HepG2 (cell line): ENCODE measurements around the gene PMFBP1. TPM values are rescaled to one million over a fixed set of nuclear protein-coding genes. Genes with fewer than 3 reads are reported as not detected.

ENCODE experiments used
- BCLAF1 ChIP-seq: fragments of 450-650 bp; IDR thresholded peaks from 2 replicates; pipeline ENCODE4 v1.6.1; 2017; ENCODE audit warnings: mild to moderate bottlenecking
- DNMT3B ChIP-seq: conservative IDR thresholded peaks from 2 replicates; pipeline ENCODE4 v1.6.1; 2016; ENCODE audit warnings: missing biosample characterization, control low read depth
- FOSL2 ChIP-seq: sonication (generic); formaldehyde crosslinking; IDR thresholded peaks from 2 replicates; pipeline ENCODE4 v1.4.0; 2020; ENCODE audit warnings: missing genetic modification reagents
- GATAD1 ChIP-seq: IDR thresholded peaks from 2 replicates; pipeline ENCODE4 v1.6.1; 2016; ENCODE audit warnings: missing genetic modification reagents, missing compliant biosample characterization
- HIC2 ChIP-seq: sonication (generic); formaldehyde crosslinking; IDR thresholded peaks from 2 replicates; pipeline ENCODE4 v1.9.0; 2022; ENCODE audit warnings: low read depth, missing genetic modification reagents
- KDM4B ChIP-seq: sonication (generic); formaldehyde crosslinking; IDR thresholded peaks from 2 replicates; pipeline ENCODE4 v1.4.0; 2020; ENCODE audit warnings: missing genetic modification reagents
- MYNN ChIP-seq: sonication (generic); formaldehyde crosslinking; IDR thresholded peaks from 2 replicates; pipeline ENCODE4 v1.4.0; 2020; ENCODE audit warnings: mild to moderate bottlenecking, low read depth, missing genetic modification reagents
- PBX2 ChIP-seq: IDR thresholded peaks from 2 replicates; pipeline ENCODE4 v1.6.1; 2016; ENCODE audit warnings: control low read depth
- PHF8 ChIP-seq: sonication (generic); formaldehyde crosslinking; IDR thresholded peaks from 2 replicates; pipeline ENCODE4 v1.5.0; 2020; ENCODE audit warnings: missing genetic modification reagents
- POLR2A ChIP-seq, 2 experiments: IDR thresholded peaks; 2 replicates each; pipeline ENCODE4 v1.6.1; 2011; ENCODE audit warnings: low read depth in 2 of 2, low read length in 2 of 2, mild to moderate bottlenecking in 1 of 2, moderate library complexity in 1 of 2; ENCODE audit not compliant: insufficient read depth in 1 of 2
- REST ChIP-seq, 2 experiments: IDR thresholded peaks; 2 replicates each; pipeline ENCODE4 v1.6.1; 2011 to 2012; ENCODE audit warnings: low read length in 2 of 2, borderline replicate concordance in 1 of 2, low read depth in 1 of 2, mild to moderate bottlenecking in 1 of 2, moderate library complexity in 1 of 2
- RFXAP ChIP-seq: sonication (generic); formaldehyde crosslinking; IDR thresholded peaks from 2 replicates; pipeline ENCODE4 v1.4.0; 2020; ENCODE audit warnings: missing genetic modification reagents, borderline replicate concordance
- SAP130 ChIP-seq: IDR thresholded peaks from 2 replicates; pipeline ENCODE4 v1.6.1; 2016; ENCODE audit warnings: low read depth
- ZFP82 ChIP-seq: sonication (generic); formaldehyde crosslinking; IDR thresholded peaks from 2 replicates; pipeline ENCODE4 v1.5.1; 2020; ENCODE audit warnings: mild to moderate bottlenecking, missing genetic modification reagents, borderline replicate concordance
- ZNF598 ChIP-seq: sonication (generic); formaldehyde crosslinking; IDR thresholded peaks from 2 replicates; pipeline ENCODE4 v1.5.1; 2020; ENCODE audit warnings: mild to moderate bottlenecking, missing genetic modification reagents, borderline replicate concordance
- ZNF670 ChIP-seq: sonication (generic); formaldehyde crosslinking; IDR thresholded peaks from 2 replicates; pipeline ENCODE4 v1.8.0; 2022; ENCODE audit warnings: mild to moderate bottlenecking, missing genetic modification reagents, borderline replicate concordance
- ZNF703 ChIP-seq: sonication (generic); formaldehyde crosslinking; IDR thresholded peaks from 2 replicates; pipeline ENCODE4 v1.5.1; 2020; ENCODE audit warnings: missing genetic modification reagents, mild to moderate bottlenecking, moderate library complexity, borderline replicate concordance
- ZNF788 ChIP-seq: sonication (generic); formaldehyde crosslinking; IDR thresholded peaks from 2 replicates; pipeline ENCODE4 v1.5.0; 2020; ENCODE audit warnings: mild to moderate bottlenecking, missing genetic modification reagents, borderline replicate concordance
- polyA plus RNA-seq, 8 experiments: library from polyadenylated mRNA; depleted of rRNA in 3 of 8; stranded (reverse) in 7 of 8; unstranded in 1 of 8; fragments of >200 nt; fragmentation: Illumina TruSeq in 4 of 8; extraction: Trizol in 4 of 8; gene quantifications; 2 replicates each; pipeline versions ENCODE4 v1.2.1 to v1.2.3, GENCODE V29; 2011 to 2016; ENCODE audit warnings: low read depth in 4 of 8, missing spikeins in 1 of 8, mixed read lengths in 1 of 8; ENCODE audit not compliant: insufficient read depth in 1 of 8
- total RNA-seq, 5 experiments: library from RNA; depleted of rRNA; stranded (reverse); fragments of >200 nt; fragmentation: Illumina TruSeq; extraction: Trizol; gene quantifications; 2 replicates each; pipeline ENCODE4 v1.2.3, GENCODE V29; 2016; ENCODE audit warnings: low read depth in 1 of 5
- TF ChIP-seq, protein P1 (sequence below): sonication (generic); formaldehyde crosslinking; IDR thresholded peaks from 2 replicates; pipeline ENCODE4 v1.8.1; 2023; ENCODE audit warnings: missing genetic modification reagents, mild to moderate bottlenecking, borderline replicate concordance

Gene PMFBP1
- total and polyA plus RNA-seq, 2 of the 13 experiments (the other 11 are each of a cell fraction or from before 2014, with no cell fraction given) = 1.9 to 3.8 TPM

DNA sequence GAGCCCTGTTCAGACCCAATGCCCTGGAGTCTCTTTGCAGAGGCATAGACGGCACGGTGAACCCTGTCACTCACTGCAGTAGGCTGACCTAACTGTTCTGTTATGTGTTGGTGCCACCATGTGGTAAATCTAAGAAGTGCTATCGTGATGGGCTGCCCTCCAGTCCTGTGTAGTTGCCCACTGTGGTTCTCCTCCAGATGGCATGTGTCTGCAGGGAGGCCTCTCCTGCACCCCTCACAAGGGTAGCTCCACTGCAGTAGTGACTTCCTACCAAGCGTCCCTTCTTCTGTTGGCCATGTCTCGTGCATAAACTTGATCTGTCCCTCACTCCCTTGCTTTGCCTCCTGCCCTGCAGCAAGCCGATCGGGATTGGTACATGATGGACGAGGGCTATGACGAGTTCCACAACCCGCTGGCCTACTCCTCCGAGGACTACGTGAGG, 72.6 kb downstream of the PMFBP1 start (continued):
- TF ChIP-seq BCLAF1 (no peak), MYNN (no peak), KDM4B (no peak), POLR2A (IDR thresholded peaks at IDR 0.05; ENCODE audit: insufficient read depth in 1 of 2, low read depth in 2 of 2, low read length in 2 of 2) (peak; percentile 32 to 46; a peak in 2 of 4 replicates), DNMT3B (no peak), GATAD1 (CRISPR knock-in tag) (peak; percentile 49; the same call in 1 of the 2 replicates), PHF8 (CRISPR knock-in tag) (no peak), SAP130 (CRISPR knock-in tag) (peak; percentile 67; the same call in 1 of the 2 replicates), RFXAP (CRISPR knock-in tag) (no peak), FOSL2 (CRISPR knock-in tag) (no peak), ZNF703 (CRISPR knock-in tag) (no peak), REST (IDR thresholded peaks at IDR 0.05; ENCODE audit: borderline replicate concordance in 1 of 2, low read depth in 1 of 2, low read length in 2 of 2) (no peak), ZNF788 (0 out of 2 replicates have a peak, but pooled peaks have one; percentile 26), PBX2 (CRISPR knock-in tag) (peak; percentile 70), ZNF598 (0 out of 2 replicates have a peak, but pooled peaks have one; percentile 84), ZFP82 (CRISPR knock-in tag) (no peak), HIC2 (CRISPR knock-in tag) (no peak), ZNF670 (CRISPR knock-in tag) (no peak)
- TF ChIP-seq, protein P1, sequence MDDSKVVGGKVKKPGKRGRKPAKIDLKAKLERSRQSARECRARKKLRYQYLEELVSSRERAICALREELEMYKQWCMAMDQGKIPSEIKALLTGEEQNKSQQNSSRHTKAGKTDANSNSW (CRISPR knock-in tag) = no peak
